Measurements from ENCODE around the gene MED12L.

- TF ChIP-seq EZH2 (IDR thresholded peaks at IDR 0.05) (no peak), POLR2AphosphoS5 (IDR thresholded peaks at IDR 0.05; ENCODE audit: borderline replicate concordance, low read depth, low read length) (no peak), FOXP2 (optimal IDR thresholded peaks at IDR 0.05; ENCODE audit: control extremely low read depth, extremely low read length, insufficient read depth) (no peak)
Observed at GRCh38 chr3:151205482-151205881, 120.0 kb downstream of the MED12L start.

Data from SK-N-MC (cell line).